Hindlimb muscle (tissue), 1 donor: Measurements from ENCODE around the gene PAN3. TPM values are rescaled to one million over a fixed set of nuclear protein-coding genes. Genes with fewer than 3 reads are reported as not detected.
"Not testable (repeated sequence)": the region's sequence is repeated elsewhere in the genome, so short reads cannot be mapped to it uniquely, and the experiment has no call there.

ENCODE experiments used
- DNase-seq: peaks from one replicate; pipeline ENCODE4 v3.0.0-alpha.2; 2013
- polyA plus RNA-seq: library from polyadenylated mRNA; unstranded; fragments of 120-200 nt; gene quantifications from one replicate; pipeline ENCODE4 v1.2.1, GENCODE V29; 2013; ENCODE audit not compliant: insufficient read length

Gene PAN3
- 23.9 TPM for polyA plus RNA-seq

GRCh38 chr13:28138012-28138755, at the start of gene PAN3:
Gene PAN3, plus strand, starts transcription at chr13:28138545. Its CDS starts 113 bp downstream, at chr13:28138658.
- DNase-seq = peak; percentile 95

- DNase-seq = no peak
Observed at GRCh38 chr13:28089065-28089464, 49.3 kb upstream of the PAN3 start.

GRCh38 chr13:28092431-28092830, 45.9 kb upstream of the PAN3 start:
- no peak for DNase-seq

GRCh38 chr13:28093881-28094280, 44.5 kb upstream of the PAN3 start:
- no peak for DNase-seq

- no peak for DNase-seq
Observed at GRCh38 chr13:28094306-28094705, 44.0 kb upstream of the PAN3 start.

- no peak for DNase-seq
Observed at GRCh38 chr13:28097503-28097902, 40.8 kb upstream of the PAN3 start.

- no peak for DNase-seq
Observed at GRCh38 chr13:28099396-28100149, 38.8 kb upstream of the PAN3 start.

GRCh38 chr13:28100150-28101121, 37.9 kb upstream of the PAN3 start, which contains the start of gene FLT3:
Gene FLT3, minus strand, starts transcription at chr13:28100576. Its CDS starts 66 bp downstream, at chr13:28100510.
- DNase-seq = peak; percentile 11

- not testable (repeated sequence) for DNase-seq
Observed at GRCh38 chr13:28101886-28102285, 36.5 kb upstream of the PAN3 start.

- DNase-seq = no peak
Observed at GRCh38 chr13:28106976-28107375, 31.4 kb upstream of the PAN3 start.

GRCh38 chr13:28110414-28110813, 27.9 kb upstream of the PAN3 start:
- no peak for DNase-seq

- peak; percentile 7 for DNase-seq
Observed at GRCh38 chr13:28116736-28117135, 21.6 kb upstream of the PAN3 start.

- DNase-seq = peak; percentile 46
Observed at GRCh38 chr13:28117689-28118377, 20.5 kb upstream of the PAN3 start.

GRCh38 chr13:28120317-28120716, 18.0 kb upstream of the PAN3 start:
- DNase-seq = no peak

- no peak for DNase-seq
Observed at GRCh38 chr13:28121224-28121623, 17.1 kb upstream of the PAN3 start.

- DNase-seq = no peak
Observed at GRCh38 chr13:28128030-28128429, 10.3 kb upstream of the PAN3 start.

GRCh38 chr13:28128926-28129325, 9.4 kb upstream of the PAN3 start:
- no peak for DNase-seq

GRCh38 chr13:28129911-28130693, 8.2 kb upstream of the PAN3 start:
- no peak for DNase-seq

- DNase-seq = no peak
Observed at GRCh38 chr13:28131646-28132045, 6.7 kb upstream of the PAN3 start.

- DNase-seq = no peak
Observed at GRCh38 chr13:28136916-28137315, 1.4 kb upstream of the PAN3 start.

- peak; percentile 34 for DNase-seq
Observed at GRCh38 chr13:28137596-28137995, 749 bp upstream of the PAN3 start.
